Neural cell (in vitro differentiated cells): ENCODE data around the gene FAM90A1. TPM values are rescaled to one million over a fixed set of nuclear protein-coding genes. Genes with fewer than 3 reads are reported as not detected.
"Not testable (repeated sequence)": the region's sequence is repeated elsewhere in the genome, so short reads cannot be mapped to it uniquely, and the experiment has no call there.

Experiments
- H2AFZ ChIP-seq: fragments of 200-600, 300-800 bp; sonication (generic), shearing (Covaris generic); 2 replicates; pipeline ENCODE4 v1.6.0; 2014; ENCODE audit warnings: low read depth, mild to moderate bottlenecking, antibody characterized with exemption, low read length, moderate library complexity
- H3F3A ChIP-seq: fragments of 200-600 bp; shearing (Covaris generic); 2 replicates; pipeline ENCODE4 v1.6.1; 2016; ENCODE audit warnings: mild to moderate bottlenecking, moderate library complexity, mixed read lengths, antibody characterized with exemption, low read length; ENCODE audit not compliant: insufficient read depth, poor library complexity, severe bottlenecking
- H3K27ac ChIP-seq: fragments of 200-600, 300-800 bp; sonication (generic), shearing (Covaris generic); 2 replicates; pipeline ENCODE4 v1.5.1; 2014; ENCODE audit warnings: mild to moderate bottlenecking, low read length, moderate library complexity
- H3K27me3 ChIP-seq: fragments of 300-800, 200-600 bp; sonication (generic), shearing (Covaris generic); 2 replicates; pipeline ENCODE4 v1.6.0; 2014; ENCODE audit warnings: mild to moderate bottlenecking, low read depth, low read length, moderate library complexity; ENCODE audit not compliant: insufficient read depth
- H3K36me3 ChIP-seq: fragments of 300-800, 200-600 bp; sonication (generic), shearing (Covaris generic); 2 replicates; pipeline ENCODE4 v1.5.1; 2014; ENCODE audit warnings: mild to moderate bottlenecking, antibody characterized with exemption, low read length, moderate library complexity; ENCODE audit not compliant: insufficient read depth
- H3K4me2 ChIP-seq: fragments of 300-800, 200-600 bp; sonication (generic), shearing (Covaris generic); 2 replicates; pipeline ENCODE4 v1.6.0; 2014; ENCODE audit warnings: mild to moderate bottlenecking, low read length
- H3K4me3 ChIP-seq: fragments of 300-800, 200-600 bp; sonication (generic), shearing (Covaris generic); 2 replicates; pipeline ENCODE4 v1.5.1; 2014; ENCODE audit warnings: mild to moderate bottlenecking, low read length, moderate library complexity
- H3K79me2 ChIP-seq: fragments of 200-600 bp; shearing (Covaris generic); replicated peaks from 2 replicates; pipeline ENCODE4 v1.6.0; 2014; ENCODE audit warnings: mild to moderate bottlenecking, low read length, moderate library complexity; ENCODE audit not compliant: insufficient read depth
- H3K9ac ChIP-seq: fragments of 300-800, 200-600 bp; sonication (generic), shearing (Covaris generic); 2 replicates; pipeline ENCODE4 v1.6.1; 2016; ENCODE audit warnings: mild to moderate bottlenecking, low read length, mixed read lengths
- H3K9me2 ChIP-seq: fragments of 200-600 bp; shearing (Covaris generic); 2 replicates; pipeline ENCODE4 v1.6.1; 2016; ENCODE audit warnings: mild to moderate bottlenecking, low read length, mixed read lengths; ENCODE audit not compliant: insufficient read depth
- H3K9me3 ChIP-seq: fragments of 200-600, 300-800 bp; sonication (generic), shearing (Covaris generic); 2 replicates; pipeline ENCODE4 v1.6.1; 2016; ENCODE audit warnings: mild to moderate bottlenecking, mixed run types, low read length, moderate library complexity, mixed read lengths
- H4K20me1 ChIP-seq: fragments of 200-600 bp; shearing (Covaris generic); 2 replicates; pipeline ENCODE4 v1.6.1; 2016; ENCODE audit warnings: mild to moderate bottlenecking, mixed run types; ENCODE audit not compliant: insufficient read depth
- polyA minus RNA-seq: library from RNA; depleted of rRNA, polyadenylated mRNA; stranded (reverse); fragments of >200 nt; gene quantifications from 2 replicates; pipeline ENCODE4 v1.2.3, GENCODE V29; 2014
- polyA plus RNA-seq: library from polyadenylated mRNA; depleted of rRNA; stranded (reverse); fragments of >200 nt; gene quantifications from 2 replicates; pipeline ENCODE4 v1.2.3, GENCODE V29; 2014

FAM90A1 gene, protein sequence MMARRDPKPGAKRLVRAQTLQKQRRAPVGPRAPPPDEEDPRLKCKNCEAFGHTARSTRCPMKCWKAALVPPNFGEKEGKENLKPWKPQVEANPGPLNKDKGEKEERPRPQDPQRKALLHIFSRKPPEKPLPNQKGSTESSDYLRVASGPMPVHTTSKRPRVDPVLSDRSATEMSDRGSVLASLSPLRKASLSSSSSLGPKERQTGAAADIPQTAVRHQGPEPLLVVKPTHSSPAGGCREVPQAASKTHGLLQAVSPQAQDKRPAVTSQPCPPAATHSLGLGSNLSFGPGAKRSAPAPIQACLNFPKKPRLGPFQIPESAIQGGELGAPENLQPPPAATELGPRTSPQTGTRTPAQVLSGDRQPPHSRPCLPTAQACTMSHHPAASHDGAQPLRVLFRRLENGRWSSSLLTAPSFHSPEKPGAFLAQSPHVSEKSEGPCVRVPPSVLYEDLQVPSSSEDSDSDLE
- not detected in 2 replicates for polyA plus RNA-seq
- polyA minus RNA-seq = not detected in 2 replicates

DNA sequence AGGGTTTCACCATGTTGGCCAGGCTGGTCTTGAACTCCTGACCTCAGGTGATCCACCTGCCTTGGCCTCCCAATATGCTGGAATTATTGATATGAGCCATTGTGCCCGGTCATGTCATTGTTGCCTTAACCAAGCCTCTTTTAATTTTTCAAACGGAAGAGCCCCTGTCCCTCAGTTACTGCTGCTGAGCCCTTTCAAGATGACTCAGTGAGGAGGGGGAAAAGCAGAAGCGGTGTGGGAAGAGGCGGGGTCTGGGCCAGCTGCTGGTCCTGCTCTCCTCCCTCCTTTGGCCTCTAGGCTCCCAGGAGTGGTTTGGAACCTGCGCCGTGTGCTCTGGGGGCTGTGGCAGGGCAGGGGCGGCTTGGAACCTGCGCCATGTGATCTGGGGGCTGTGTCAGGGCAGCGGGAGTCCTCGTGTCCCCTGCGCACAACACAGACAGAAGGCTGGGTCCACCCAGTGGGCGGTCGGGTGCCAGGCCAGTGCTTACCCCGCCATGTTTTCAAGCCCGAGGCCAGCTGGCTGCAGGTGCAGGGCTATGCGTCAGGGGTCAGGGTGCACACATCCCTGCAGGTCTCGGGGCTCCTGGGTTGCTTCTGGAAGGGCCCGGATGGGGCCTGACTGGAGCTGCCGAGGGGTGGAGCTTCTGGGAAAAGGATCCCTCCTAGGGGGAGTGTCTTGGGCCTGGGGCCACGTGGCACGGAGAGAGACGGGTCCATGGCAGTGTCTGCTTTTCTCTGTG, at the start of gene FAM90A1:
Gene FAM90A1, minus strand, starts transcription at position 627 of the 740 bp plus-strand sequence. CDS start 2,786 bp downstream, outside the sequence.
- H3K4me3 ChIP-seq, H3K4me2 ChIP-seq, H3K9ac ChIP-seq, H3K9me2 ChIP-seq, H3F3A ChIP-seq, H3K27me3 ChIP-seq, H3K9me3 ChIP-seq, H2AFZ ChIP-seq, H3K79me2 ChIP-seq, H3K27ac ChIP-seq, H3K36me3 ChIP-seq, H4K20me1 ChIP-seq: not testable (repeated sequence)

- H3K79me2 ChIP-seq, H3K4me3 ChIP-seq, H3K9ac ChIP-seq, H3F3A ChIP-seq, H2AFZ ChIP-seq, H3K27me3 ChIP-seq, H3K27ac ChIP-seq, H3K4me2 ChIP-seq, H4K20me1 ChIP-seq, H3K9me3 ChIP-seq, H3K36me3 ChIP-seq, H3K9me2 ChIP-seq: not testable (repeated sequence)
Observed at GRCh38 chr12:8276397-8276796, 49.0 kb upstream of the FAM90A1 start.

GRCh38 chr12:8266706-8267105, 39.3 kb upstream of the FAM90A1 start:
- H3K79me2 ChIP-seq, H3K4me2 ChIP-seq, H3K27me3 ChIP-seq, H3K9ac ChIP-seq, H3K36me3 ChIP-seq, H3K27ac ChIP-seq, H3K4me3 ChIP-seq, H3K9me3 ChIP-seq, H3K9me2 ChIP-seq, H2AFZ ChIP-seq, H3F3A ChIP-seq, H4K20me1 ChIP-seq: not testable (repeated sequence)

DNA sequence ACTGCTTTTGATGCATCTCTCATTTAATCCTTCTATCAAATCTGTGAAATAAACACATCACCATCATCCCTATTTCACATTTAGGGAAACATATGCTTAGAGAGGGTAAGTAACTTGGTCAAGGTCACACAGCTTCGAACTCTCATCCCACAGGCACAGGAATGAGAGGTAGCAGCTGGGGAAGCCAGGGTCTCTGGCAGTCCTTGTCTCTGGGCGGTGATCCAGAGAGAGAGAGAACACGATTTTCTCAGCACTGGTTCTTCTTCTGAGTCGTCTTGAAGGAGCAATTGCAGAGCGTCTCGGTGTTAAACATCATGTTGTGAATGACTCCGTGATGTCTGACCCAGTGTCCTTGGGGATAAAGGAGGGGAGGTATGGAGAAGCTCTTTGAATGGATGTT, 36.8 kb upstream of the FAM90A1 start:
- H3K9me3 ChIP-seq, H3K4me2 ChIP-seq, H4K20me1 ChIP-seq, H3K27ac ChIP-seq, H3K4me3 ChIP-seq, H3K9me2 ChIP-seq, H3K36me3 ChIP-seq, H3F3A ChIP-seq, H3K79me2 ChIP-seq, H2AFZ ChIP-seq, H3K9ac ChIP-seq, H3K27me3 ChIP-seq: not testable (repeated sequence)

DNA sequence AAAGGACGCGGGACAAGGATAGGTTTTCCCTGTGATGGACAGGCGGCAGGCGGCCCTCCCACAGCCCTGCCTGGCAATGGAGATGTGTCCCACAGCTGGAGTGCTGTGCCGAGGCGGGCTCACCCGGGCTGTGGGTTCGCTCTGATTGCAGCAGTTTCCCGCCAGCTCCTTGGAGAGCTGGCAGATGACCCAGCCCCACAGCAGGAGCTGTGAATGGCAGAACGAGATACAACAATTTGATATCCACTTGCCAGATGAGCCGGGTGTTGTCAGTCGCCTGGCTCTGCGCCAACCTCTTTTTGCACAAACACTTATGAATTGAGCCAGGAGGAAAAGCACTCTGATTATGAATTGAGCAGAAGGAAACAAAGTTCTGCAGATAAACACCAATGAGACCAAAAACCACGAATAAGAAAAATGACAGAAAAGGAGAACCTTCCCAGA, 33.7 kb upstream of the FAM90A1 start:
- not testable (repeated sequence) for H3K4me3 ChIP-seq, H3K27ac ChIP-seq, H3K9me2 ChIP-seq, H4K20me1 ChIP-seq, H2AFZ ChIP-seq, H3F3A ChIP-seq, H3K9ac ChIP-seq, H3K4me2 ChIP-seq, H3K36me3 ChIP-seq, H3K79me2 ChIP-seq, H3K9me3 ChIP-seq, H3K27me3 ChIP-seq

- not testable (repeated sequence) for H3K79me2 ChIP-seq, H3K27ac ChIP-seq, H3K36me3 ChIP-seq, H4K20me1 ChIP-seq, H3K4me2 ChIP-seq, H3K9me2 ChIP-seq, H3K27me3 ChIP-seq, H2AFZ ChIP-seq, H3F3A ChIP-seq, H3K9ac ChIP-seq, H3K4me3 ChIP-seq, H3K9me3 ChIP-seq
Observed at GRCh38 chr12:8256356-8256755, 28.9 kb upstream of the FAM90A1 start.

- H2AFZ ChIP-seq, H3K4me2 ChIP-seq, H3K4me3 ChIP-seq, H3K36me3 ChIP-seq, H3K79me2 ChIP-seq, H3K9me3 ChIP-seq, H3F3A ChIP-seq, H3K9ac ChIP-seq, H3K27ac ChIP-seq, H4K20me1 ChIP-seq, H3K27me3 ChIP-seq, H3K9me2 ChIP-seq: not testable (repeated sequence)
Observed at GRCh38 chr12:8254705-8255104, 27.3 kb upstream of the FAM90A1 start.
